Upper lobe of left lung (tissue), 6 donors: ENCODE measurements around the gene DEPP1. TPM values are rescaled to one million over a fixed set of nuclear protein-coding genes. Genes with fewer than 3 reads are reported as not detected.
A peak's percentile ranks its signal among the peaks of the same experiment; 100 is the strongest.

ENCODE experiments used
- ATAC-seq, 2 donors: fragments of 200-7000 bp; cut with Tn5 transposase; one replicate each; pipeline ENCODE4 v1.9.1; 2022; ENCODE audit warnings: mild to moderate bottlenecking in 2 of 2, moderate library complexity in 2 of 2; ENCODE audit not compliant: low FRiP score in 2 of 2
- DNase-seq, 2 donors: peaks; one replicate each; pipeline ENCODE4 v3.0.0-alpha.2; 2019 to 2020
- H3K27ac ChIP-seq, 4 donors: fragments of 200-600 bp; sonication (generic); one replicate each; pipeline ENCODE4 v1.5.1; 2016 to 2019
- H3K27me3 ChIP-seq, 4 donors: fragments of 200-600 bp; sonication (generic); one replicate each; pipeline ENCODE4 v1.5.1; 2017 to 2019
- H3K36me3 ChIP-seq, 4 donors: fragments of 200-600 bp; sonication (generic); one replicate each; pipeline ENCODE4 v1.5.1; 2016 to 2019
- H3K4me1 ChIP-seq, 4 donors: fragments of 200-600 bp; sonication (generic); one replicate each; pipeline ENCODE4 v1.5.1; 2018 to 2019
- H3K4me3 ChIP-seq, 4 donors: fragments of 200-600 bp; sonication (generic); one replicate each; pipeline ENCODE4 v1.5.1; 2017 to 2019; ENCODE audit warnings: mild to moderate bottlenecking in 2 of 4, moderate library complexity in 1 of 4
- H3K9me3 ChIP-seq, 4 donors: fragments of 200-600 bp; sonication (generic); one replicate each; pipeline ENCODE4 v1.5.1; 2018 to 2019
- CTCF ChIP-seq, 6 experiments: fragments of 450-650 bp in 4 of 6; fragments of 200-600 bp in 2 of 6; sonication (generic) in 2 of 6; IDR thresholded peaks; one replicate each; pipeline ENCODE4 v1.5.1; 2016 to 2019; ENCODE audit warnings: antibody characterized with exemption in 6 of 6
- EP300 ChIP-seq, 4 donors: sonication (generic); formaldehyde crosslinking; IDR thresholded peaks; one replicate each; pipeline ENCODE4 v1.5.1; 2017; ENCODE audit warnings: antibody characterized with exemption in 4 of 4, control low read depth in 2 of 4
- POLR2A ChIP-seq, 4 donors: fragments of 450-650 bp; IDR thresholded peaks; one replicate each; pipeline ENCODE4 v1.5.1; 2016 to 2017; ENCODE audit warnings: antibody characterized with exemption in 4 of 4, mild to moderate bottlenecking in 2 of 4
- POLR2AphosphoS5 ChIP-seq, 2 donors: sonication (generic); formaldehyde crosslinking; IDR thresholded peaks; one replicate each; pipeline ENCODE4 v1.5.1; 2017; ENCODE audit warnings: antibody characterized with exemption in 2 of 2
- WGBS, 2 donors: methylation state at CpG; one replicate each; pipeline ENCODE4 v1.1.5; 2017 to 2018; 5-methylcytosine and 5-hydroxymethylcytosine counted together
- total RNA-seq, 6 donors: library from RNA; depleted of rRNA in 4 of 6; stranded (reverse); fragments of >200 nt in 4 of 6; gene quantifications; one replicate each; pipeline versions ENCODE4 v1.1.0 to v1.2.1, GENCODE V29; 2016 to 2021
- donor health status: DM: no; HTN: no; CAD: no; lungs with moderate emphysema.
- donor health status: DM: no; HTN: yes; CAD: no; lungs with severe emphysema.

The DEPP1 gene
- total RNA-seq, 6 donors from 2014 or later, result 42.0 to 405 (median 95.6) TPM

DNA sequence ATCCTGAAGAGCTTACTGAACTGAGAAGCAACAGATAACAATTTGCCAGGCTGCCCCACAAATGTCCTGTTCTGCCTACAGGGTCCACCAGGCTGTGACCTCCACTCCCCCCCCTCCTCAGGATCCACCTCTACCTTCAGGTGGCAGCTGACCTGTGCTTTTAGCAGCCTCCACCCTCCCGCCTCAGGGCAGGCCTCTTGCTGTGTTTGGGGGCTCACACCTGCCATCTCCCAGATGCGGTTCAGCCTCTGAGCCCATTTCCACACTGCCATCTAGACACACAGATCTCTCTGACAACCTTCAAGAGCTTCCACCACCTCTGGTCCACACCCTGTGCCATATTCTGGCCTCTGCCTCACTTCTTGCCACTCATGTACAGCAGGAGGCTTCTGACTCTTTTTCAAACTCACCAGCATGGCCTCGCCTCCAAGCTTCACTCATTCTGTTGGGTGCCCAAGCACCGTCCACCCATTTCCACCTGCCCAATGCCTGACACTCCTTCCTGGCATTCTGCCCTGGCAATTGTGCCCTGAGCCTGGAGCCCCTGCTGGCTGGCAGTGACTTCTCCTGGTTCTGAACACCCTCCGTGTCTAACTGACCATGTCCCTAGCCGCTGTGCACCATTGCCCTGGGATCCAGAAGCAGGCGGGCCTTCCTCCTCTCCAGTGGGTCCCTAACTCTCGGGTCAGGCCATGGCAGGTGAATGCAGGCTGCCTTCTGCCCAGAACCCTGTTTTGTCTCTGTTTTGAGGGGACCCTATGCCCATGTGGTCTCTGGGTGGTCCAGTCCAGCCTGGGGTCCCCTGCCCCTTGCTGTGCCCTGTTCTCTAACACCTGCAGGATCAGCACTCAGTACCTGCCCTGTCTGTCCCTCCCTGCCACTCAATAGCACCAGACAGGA is 49.0 kb downstream of the DEPP1 start:
- H3K27ac ChIP-seq, result no peak overlapping the region
- peak in 1 of 2 donors; percentile 15 for DNase-seq
- H3K9me3 ChIP-seq, result no peaks in the 10 kb centered on the region
- H3K4me3 ChIP-seq, result no peak overlapping the region
- H3K36me3 ChIP-seq, result no peaks in the 10 kb centered on the region
- TF ChIP-seq EP300 (IDR thresholded peaks at IDR 0.05) (no peak), POLR2AphosphoS5 (IDR thresholded peaks at IDR 0.05) (no peak), POLR2A (IDR thresholded peaks at IDR 0.05) (no peak)
- no peaks in the 10 kb centered on the region for H3K27me3 ChIP-seq
- WGBS, 2 donors, result 88 to 92% methylated on average over 7 to 8 of the region's 8 CpGs
- peaks cover 5 to 10% (median 7%) of the 10 kb centered on the region in 4 donors for H3K4me1 ChIP-seq
- ATAC-seq, result no peak

- peaks cover 5 to 10% (median 7%) of the 10 kb centered on the region in 4 donors for H3K4me1 ChIP-seq
- no peaks in the 10 kb centered on the region for H3K9me3 ChIP-seq
- H3K4me3 ChIP-seq, result no peak overlapping the region
- TF ChIP-seq EP300 (IDR thresholded peaks at IDR 0.05), result no peak
- TF ChIP-seq CTCF (IDR thresholded peaks at IDR 0.05), result no peak
- TF ChIP-seq POLR2A (IDR thresholded peaks at IDR 0.05), result no peak
- TF ChIP-seq POLR2AphosphoS5 (IDR thresholded peaks at IDR 0.05), result no peak
- no peak for DNase-seq
- H3K27ac ChIP-seq, result no peak overlapping the region
- H3K36me3 ChIP-seq, result no peaks in the 10 kb centered on the region
- no peak for ATAC-seq
- H3K27me3 ChIP-seq, result no peaks in the 10 kb centered on the region
These were observed 50.1 kb downstream of the DEPP1 start for GRCh38 chr10:44928462-44928861.

DNA sequence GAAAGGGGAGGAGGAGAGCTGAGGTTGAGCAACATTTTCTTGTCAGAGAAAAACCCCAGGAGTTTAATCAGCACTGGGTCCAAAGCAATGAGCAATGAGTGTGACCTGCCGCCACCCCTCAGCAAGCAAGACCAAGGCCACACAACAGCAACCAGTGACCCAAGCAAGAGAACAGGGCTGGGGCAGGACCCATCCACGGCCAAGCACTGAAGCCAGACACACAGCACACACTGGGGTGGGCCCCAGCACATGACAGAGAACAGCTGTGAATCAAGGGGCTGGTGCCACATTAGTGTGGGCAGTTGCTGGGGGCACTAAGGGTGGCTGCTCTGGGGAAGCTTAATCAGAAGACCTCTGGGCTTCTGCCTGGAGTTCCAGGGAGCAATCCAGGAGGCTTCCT is 51.3 kb downstream of the DEPP1 start:
- TF ChIP-seq POLR2A (IDR thresholded peaks at IDR 0.05) (no peak), EP300 (IDR thresholded peaks at IDR 0.05) (no peak), POLR2AphosphoS5 (IDR thresholded peaks at IDR 0.05) (no peak), CTCF (IDR thresholded peaks at IDR 0.05) (no peak)
- H3K9me3 ChIP-seq, result no peaks in the 10 kb centered on the region
- DNase-seq, result peak in 1 of 2 donors; percentile 26
- 38 to 52% methylated on average over 2 of the region's 2 CpGs for WGBS, 2 donors
- no peaks in the 10 kb centered on the region for H3K27me3 ChIP-seq
- peaks cover 0 to under 1% (median under 1%) of the 10 kb centered on the region in 4 donors for H3K4me1 ChIP-seq
- no peaks in the 10 kb centered on the region for H3K36me3 ChIP-seq
- no peak overlapping the region for H3K4me3 ChIP-seq
- no peak overlapping the region for H3K27ac ChIP-seq
- ATAC-seq, result no peak

DNA sequence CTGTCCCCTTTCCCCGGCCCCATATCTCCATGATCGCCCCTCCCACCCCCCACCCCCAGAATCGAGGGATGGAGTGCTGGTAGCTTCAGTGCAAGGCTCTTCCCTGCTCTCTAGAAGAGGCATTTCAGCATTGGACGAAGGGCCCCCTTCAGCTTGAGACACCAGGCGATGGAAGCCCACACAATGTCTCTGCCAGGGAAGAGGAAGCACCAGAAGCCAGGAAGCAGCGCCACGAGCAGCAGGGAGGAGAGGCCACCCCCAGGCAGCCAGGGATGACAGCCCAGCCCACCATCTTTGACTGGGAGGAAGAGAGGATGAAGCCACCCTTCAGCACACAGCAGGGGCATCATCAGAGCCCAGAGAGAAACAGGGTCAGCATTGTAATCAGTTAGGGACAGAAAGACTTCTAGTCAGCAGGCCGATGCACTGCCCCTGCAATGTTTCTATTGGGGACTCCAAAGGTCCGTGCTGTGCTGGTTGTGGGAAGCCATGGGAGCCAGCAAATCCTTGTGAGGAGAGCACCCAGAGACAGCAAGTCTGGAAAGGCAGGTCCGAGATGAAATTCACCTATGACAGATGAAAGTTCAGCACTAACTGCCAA is 51.8 kb downstream of the DEPP1 start:
- H3K27me3 ChIP-seq, result no peaks in the 10 kb centered on the region
- 63 to 67% methylated on average over 7 to 10 of the region's 10 CpGs for WGBS, 2 donors
- TF ChIP-seq POLR2A (IDR thresholded peaks at IDR 0.05) (no peak), EP300 (IDR thresholded peaks at IDR 0.05) (no peak), CTCF (IDR thresholded peaks at IDR 0.05) (no peak), POLR2AphosphoS5 (IDR thresholded peaks at IDR 0.05) (no peak)

More for the DNA sequence above, 51.8 kb downstream of the DEPP1 start:
- Histone ChIP-seq H3K9me3 (no peaks in the 10 kb centered on the region), H3K36me3 (no peaks in the 10 kb centered on the region), H3K4me1 (no peaks in the 10 kb centered on the region), H3K27ac (no peak overlapping the region), H3K4me3 (no peak overlapping the region)
- ATAC-seq (no peak), DNase-seq (peak in 1 of 2 donors; percentile 17)

Other genes starting within 250 kb of the DEPP1 start
- under 1 TPM in 1 of 6 donors, not detected in 5; 0.06 TPM for gene TMEM72, start 67.5 kb downstream of the DEPP1 start, total RNA-seq
- gene RASSF4, start 19.0 kb downstream of the DEPP1 start, total RNA-seq, result 100 to 1,000 TPM in 1 of 6 donors, 10 to 100 TPM in 5; 23.4 to 194 (median 48.0) TPM
- 10 to 100 TPM in 4 of 6 donors, 1 to 10 TPM in 2; 8.4 to 26.9 (median 18.4) TPM for gene ZNF22, start 22.1 kb upstream of the DEPP1 start, total RNA-seq